Effector memory CD4-positive, alpha-beta T cell (primary cell): Measurements from ENCODE around the gene SPOP.

Experiments used
- DNase-seq, 3 donors: peaks; one replicate each; pipeline ENCODE4 v3.0.0-alpha.2; 2020
- H3K27ac ChIP-seq: 2 replicates; pipeline ENCODE4 v1.7.0; 2013; ENCODE audit warnings: mild to moderate bottlenecking, low read length, moderate library complexity; ENCODE audit not compliant: insufficient read depth, poor library complexity, severe bottlenecking
- H3K27me3 ChIP-seq: replicated peaks from 2 replicates; pipeline ENCODE4 v1.7.0; 2013; ENCODE audit warnings: mild to moderate bottlenecking, low read length; ENCODE audit not compliant: insufficient read depth, control insufficient read depth, poor library complexity, severe bottlenecking
- H3K36me3 ChIP-seq: 2 replicates; pipeline ENCODE4 v1.7.0; 2013; ENCODE audit warnings: mild to moderate bottlenecking, low read length, moderate library complexity; ENCODE audit not compliant: control insufficient read depth, insufficient read depth
- H3K4me1 ChIP-seq: 2 replicates; pipeline ENCODE4 v1.7.0; 2013; ENCODE audit warnings: low read length, mild to moderate bottlenecking; ENCODE audit not compliant: control insufficient read depth, insufficient read depth, poor library complexity, severe bottlenecking
- H3K4me3 ChIP-seq: 2 replicates; pipeline ENCODE4 v1.7.0; 2013; ENCODE audit warnings: low read length, low read depth, mild to moderate bottlenecking; ENCODE audit not compliant: insufficient read depth, poor library complexity, severe bottlenecking
- H3K9me3 ChIP-seq: 2 replicates; pipeline ENCODE4 v1.7.0; 2013; ENCODE audit warnings: mild to moderate bottlenecking, low read length, moderate library complexity; ENCODE audit not compliant: control insufficient read depth

Gene SPOP

GRCh38 chr17:49715216-49715615, 37.3 kb upstream of the SPOP start:
- Histone ChIP-seq H3K36me3 (peaks cover 82% of the 10 kb centered on the region), H3K27me3 (no peaks in the 10 kb centered on the region), H3K4me1 (peaks cover 32% of the 10 kb centered on the region), H3K27ac (peak overlapping the region; percentile 90), H3K4me3 (peak overlapping the region; percentile 15), H3K9me3 (no peaks in the 10 kb centered on the region)
- DNase-seq, result peak in 2 of 3 donors; percentile 38 to 43

GRCh38 chr17:49708515-49709183, 30.8 kb upstream of the SPOP start:
- Histone ChIP-seq H3K4me3 (no peak overlapping the region), H3K36me3 (peaks cover 60% of the 10 kb centered on the region), H3K9me3 (no peaks in the 10 kb centered on the region), H3K4me1 (peaks cover 28% of the 10 kb centered on the region), H3K27ac (peak overlapping the region; percentile 96), H3K27me3 (no peaks in the 10 kb centered on the region)
- no peak for DNase-seq

- Histone ChIP-seq H3K36me3 (peaks cover 59% of the 10 kb centered on the region), H3K4me3 (peak within 1 kb of the TSS; percentile 96), H3K4me1 (peaks cover 28% of the 10 kb centered on the region), H3K9me3 (no peaks in the 10 kb centered on the region), H3K27me3 (no peaks in the 10 kb centered on the region), H3K27ac (peak within 1 kb of the TSS; percentile 96)
- DNase-seq, result peak; percentile 95 to 97 (median 96)
Measured at GRCh38 chr17:49707608-49708514, 30.0 kb upstream of the SPOP start, which contains the start of gene SLC35B1. TSS of gene SLC35B1 (minus strand) at chr17:49707964. CDS start at chr17:49707833, 131 bp downstream.

- peak overlapping the region; percentile 96 for H3K27ac ChIP-seq
- DNase-seq, result peak in 1 of 3 donors; percentile 8
- peaks cover 58% of the 10 kb centered on the region for H3K36me3 ChIP-seq
- H3K4me1 ChIP-seq, result peaks cover 28% of the 10 kb centered on the region
- peak overlapping the region; percentile 96 for H3K4me3 ChIP-seq
- H3K9me3 ChIP-seq, result no peaks in the 10 kb centered on the region
- H3K27me3 ChIP-seq, result no peaks in the 10 kb centered on the region
Measured at GRCh38 chr17:49707246-49707607, 29.3 kb upstream of the SPOP start.

GRCh38 chr17:49705254-49705653, 27.4 kb upstream of the SPOP start:
- no peaks in the 10 kb centered on the region for H3K27me3 ChIP-seq
- H3K36me3 ChIP-seq, result peaks cover 60% of the 10 kb centered on the region
- no peaks in the 10 kb centered on the region for H3K9me3 ChIP-seq
- H3K27ac ChIP-seq, result no peak overlapping the region
- no peak overlapping the region for H3K4me3 ChIP-seq
- peaks cover 28% of the 10 kb centered on the region for H3K4me1 ChIP-seq
- DNase-seq, result no peak

- Histone ChIP-seq H3K36me3 (peaks cover 57% of the 10 kb centered on the region), H3K4me3 (no peak overlapping the region), H3K27ac (no peak overlapping the region), H3K4me1 (peaks cover 18% of the 10 kb centered on the region), H3K27me3 (no peaks in the 10 kb centered on the region), H3K9me3 (no peaks in the 10 kb centered on the region)
- no peak for DNase-seq
Measured at GRCh38 chr17:49703557-49704277, 25.8 kb upstream of the SPOP start.

GRCh38 chr17:49700960-49701359, 23.1 kb upstream of the SPOP start:
- no peak for DNase-seq
- Histone ChIP-seq H3K36me3 (peaks cover 55% of the 10 kb centered on the region), H3K9me3 (no peaks in the 10 kb centered on the region)

GRCh38 chr17:49699966-49700575, 22.2 kb upstream of the SPOP start:
- Histone ChIP-seq H3K27ac (no peak overlapping the region), H3K9me3 (no peaks in the 10 kb centered on the region), H3K4me1 (peaks cover 14% of the 10 kb centered on the region), H3K36me3 (peaks cover 46% of the 10 kb centered on the region), H3K27me3 (no peaks in the 10 kb centered on the region), H3K4me3 (no peak overlapping the region)
- no peak for DNase-seq

More at GRCh38 chr17:49700960-49701359, 23.1 kb upstream of the SPOP start:
- Histone ChIP-seq H3K27me3 (no peaks in the 10 kb centered on the region), H3K27ac (no peak overlapping the region), H3K4me1 (peaks cover 7% of the 10 kb centered on the region), H3K4me3 (no peak overlapping the region)

- H3K27ac ChIP-seq, result no peak overlapping the region
- DNase-seq, result no peak
Measured at GRCh38 chr17:49698005-49698404, 20.1 kb upstream of the SPOP start.

More at GRCh38 chr17:49698005-49698404, 20.1 kb upstream of the SPOP start:
- Histone ChIP-seq H3K27me3 (no peaks in the 10 kb centered on the region), H3K4me3 (no peak overlapping the region), H3K4me1 (peaks cover 14% of the 10 kb centered on the region), H3K36me3 (peaks cover 26% of the 10 kb centered on the region), H3K9me3 (no peaks in the 10 kb centered on the region)
